Mesenchymal stem cell (in vitro differentiated cells and primary cell): Measurements from ENCODE around the gene MSH5.

Experiments
- DNase-seq: peaks from one replicate; pipeline ENCODE4 v3.0.0-alpha.2; 2013
- H2AFZ ChIP-seq: one replicate; pipeline ENCODE4 v1.6.1; 2013; ENCODE audit warnings: low read depth, mild to moderate bottlenecking, control low read depth, inconsistent platforms, low read length, moderate library complexity
- H2AK5ac ChIP-seq: 2 replicates; pipeline ENCODE4 v1.6.1; 2013; ENCODE audit warnings: low read length, moderate library complexity, mild to moderate bottlenecking, inconsistent platforms; ENCODE audit not compliant: severe bottlenecking
- H2BK120ac ChIP-seq: one replicate; pipeline ENCODE4 v1.6.1; 2013; ENCODE audit warnings: low read depth, mild to moderate bottlenecking, inconsistent platforms, low read length, moderate library complexity
- H2BK12ac ChIP-seq, 2 experiments: one replicate each; pipeline ENCODE4 v1.6.1; 2013; ENCODE audit warnings: inconsistent platforms in 2 of 2, low read length in 2 of 2, mild to moderate bottlenecking in 2 of 2, moderate library complexity in 2 of 2, control low read depth in 1 of 2
- H2BK15ac ChIP-seq: one replicate; pipeline ENCODE4 v1.6.1; 2013; ENCODE audit warnings: mild to moderate bottlenecking, low read depth, inconsistent platforms; ENCODE audit not compliant: poor library complexity, severe bottlenecking
- H2BK5ac ChIP-seq: 2 replicates; pipeline ENCODE4 v1.6.1; 2013; ENCODE audit warnings: low read depth, mild to moderate bottlenecking, low read length, control low read depth, inconsistent platforms; ENCODE audit not compliant: poor library complexity, severe bottlenecking
- H3K14ac ChIP-seq, 2 experiments: one replicate each; pipeline ENCODE4 v1.6.1; 2013; ENCODE audit warnings: inconsistent platforms in 2 of 2, low read length in 2 of 2, control low read depth in 1 of 2, mild to moderate bottlenecking in 1 of 2, moderate library complexity in 1 of 2
- H3K18ac ChIP-seq, 2 experiments: one replicate each; pipeline ENCODE4 v1.6.1; 2013; ENCODE audit warnings: inconsistent platforms in 2 of 2, low read length in 2 of 2, control low read depth in 1 of 2, low read depth in 1 of 2, mild to moderate bottlenecking in 1 of 2
- H3K23ac ChIP-seq, 2 experiments: one replicate each; pipeline ENCODE4 v1.6.1; 2013; ENCODE audit warnings: inconsistent platforms in 2 of 2, low read length in 2 of 2, mild to moderate bottlenecking in 2 of 2, moderate library complexity in 2 of 2, control low read depth in 1 of 2
- H3K27ac ChIP-seq: 2 replicates; pipeline ENCODE4 v1.5.1; 2013; ENCODE audit warnings: mild to moderate bottlenecking, moderate library complexity, low read length, control low read depth, inconsistent platforms; ENCODE audit not compliant: poor library complexity, severe bottlenecking
- H3K27me3 ChIP-seq, 2 experiments: 2 replicates each; pipeline versions ENCODE4 v1.6.1 to v1.7.0; 2013; ENCODE audit warnings: low read length in 2 of 2, mild to moderate bottlenecking in 2 of 2, moderate library complexity in 2 of 2, control low read depth in 1 of 2, inconsistent platforms in 1 of 2; ENCODE audit not compliant: control insufficient read depth in 1 of 2, insufficient read depth in 1 of 2
- H3K36me3 ChIP-seq, 2 experiments: 2 replicates each; pipeline versions ENCODE4 v1.6.1 to v1.7.0; 2013; ENCODE audit warnings: low read length in 2 of 2, control low read depth in 1 of 2, inconsistent platforms in 1 of 2, low read depth in 1 of 2, mild to moderate bottlenecking in 1 of 2; ENCODE audit not compliant: insufficient read depth in 2 of 2, control insufficient read depth in 1 of 2
- H3K4ac ChIP-seq, 2 experiments: one replicate each; pipeline ENCODE4 v1.6.1; 2013; ENCODE audit warnings: inconsistent platforms in 2 of 2, low read length in 2 of 2, mild to moderate bottlenecking in 2 of 2, moderate library complexity in 2 of 2, control low read depth in 1 of 2, low read depth in 1 of 2
- H3K4me1 ChIP-seq: 2 replicates; pipeline ENCODE4 v1.6.1; 2013; ENCODE audit warnings: low read depth, low read length, control low read depth; ENCODE audit not compliant: control insufficient read depth, insufficient read depth
- H3K4me2 ChIP-seq: 2 replicates; pipeline ENCODE4 v1.6.1; 2013; ENCODE audit warnings: low read length, mild to moderate bottlenecking, inconsistent platforms; ENCODE audit not compliant: poor library complexity, severe bottlenecking
- H3K4me3 ChIP-seq, 2 experiments: 2 replicates each; pipeline versions ENCODE4 v1.5.1 to v1.7.0; 2013; ENCODE audit warnings: low read length in 2 of 2, mild to moderate bottlenecking in 2 of 2, control low read depth in 1 of 2, low read depth in 1 of 2; ENCODE audit not compliant: insufficient read depth in 1 of 2
- H3K79me1 ChIP-seq: replicated peaks from 2 replicates; pipeline ENCODE4 v1.6.1; 2013; ENCODE audit warnings: mild to moderate bottlenecking, control low read depth, low read length, inconsistent platforms; ENCODE audit not compliant: poor library complexity, severe bottlenecking
- H3K9ac ChIP-seq: 2 replicates; pipeline ENCODE4 v1.7.0; 2013; ENCODE audit warnings: mild to moderate bottlenecking, low read length, moderate library complexity
- H3K9me3 ChIP-seq: 2 replicates; pipeline ENCODE4 v1.7.0; 2013; ENCODE audit warnings: mild to moderate bottlenecking, low read length; ENCODE audit not compliant: control insufficient read depth
- H4K8ac ChIP-seq: one replicate; pipeline ENCODE4 v1.6.1; 2013; ENCODE audit warnings: inconsistent platforms, mild to moderate bottlenecking, low read length, moderate library complexity
- H4K91ac ChIP-seq: one replicate; pipeline ENCODE4 v1.6.1; 2013; ENCODE audit warnings: mild to moderate bottlenecking, low read length, inconsistent platforms
- WGBS: methylation state at CpG from one replicate; pipeline ENCODE4 v1.1.7; 2013; ENCODE audit warnings: mixed read lengths; 5-methylcytosine and 5-hydroxymethylcytosine counted together

Gene MSH5

DNA sequence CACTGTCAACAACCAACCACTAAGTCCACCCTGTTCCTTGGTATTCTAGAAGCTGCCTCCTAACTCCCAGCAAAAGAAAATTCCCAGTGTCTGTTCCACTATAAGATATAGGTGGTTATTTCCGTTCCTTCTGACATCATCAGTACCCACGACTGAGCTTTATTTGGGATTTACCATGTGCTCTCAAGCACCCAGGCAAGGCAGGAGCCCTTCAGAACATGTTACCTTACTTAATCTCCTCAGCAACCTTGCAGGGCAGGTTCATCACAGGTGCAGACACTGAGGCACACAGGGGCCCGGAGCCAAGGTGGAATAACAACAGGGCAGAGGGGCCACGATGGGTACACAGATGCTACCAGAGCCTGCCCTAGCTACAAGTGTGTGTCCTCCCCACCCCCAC lies 47.5 kb upstream of the MSH5 start:
- Histone ChIP-seq H3K79me1 (peaks cover 9% of the 10 kb centered on the region), H4K8ac (no peak overlapping the region), H3K36me3 (peaks cover 77 to 90% of the 10 kb centered on the region in 2 experiments), H3K4me1 (peaks cover 2% of the 10 kb centered on the region), H3K18ac (no peak overlapping the region), H3K9me3 (no peaks in the 10 kb centered on the region), H2BK5ac (no peak overlapping the region), H2AFZ (no peak overlapping the region), H2BK12ac (no peak overlapping the region), H3K27ac (no peak overlapping the region), H3K4me3 (no peak overlapping the region), H2BK120ac (no peak overlapping the region), H4K91ac (no peak overlapping the region), H3K27me3 (no peaks in the 10 kb centered on the region), H2AK5ac (no peak overlapping the region), H2BK15ac (no peak overlapping the region), H3K4me2 (no peak overlapping the region), H3K23ac (no peak overlapping the region), H3K14ac (no peak overlapping the region), H3K9ac (no peak overlapping the region), H3K4ac (no peak overlapping the region)
- WGBS: 93% methylated on average over 4 of the region's 4 CpGs
- no peak for DNase-seq

DNA sequence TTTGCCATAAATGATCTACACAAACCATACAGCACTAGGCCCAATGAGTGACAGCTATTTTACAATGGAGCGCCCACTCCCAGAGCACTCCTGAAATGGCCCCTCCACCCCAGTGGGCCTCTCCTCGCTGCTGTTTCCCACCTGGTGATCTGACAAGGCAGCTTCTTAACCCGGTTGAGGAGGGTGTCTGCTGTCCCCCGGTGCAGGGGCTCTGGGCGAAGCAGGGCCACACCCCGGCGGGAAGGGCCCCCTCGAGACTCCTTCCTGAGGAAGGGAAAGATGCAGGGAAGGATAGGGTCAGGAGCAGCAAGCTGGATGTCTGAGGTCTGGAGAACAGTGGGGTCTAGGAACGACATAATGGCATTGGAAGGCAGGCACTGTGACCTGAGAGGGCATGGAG lies 46.9 kb upstream of the MSH5 start:
- H3K4me2 ChIP-seq: no peak overlapping the region
- no peak for DNase-seq
- no peaks in the 10 kb centered on the region for H3K9me3 ChIP-seq
- H2AK5ac ChIP-seq: no peak overlapping the region
- 92% methylated on average over 9 of the region's 9 CpGs for WGBS
- no peak overlapping the region for H4K8ac ChIP-seq
- no peak overlapping the region for H3K9ac ChIP-seq
- no peak overlapping the region for H2BK5ac ChIP-seq
- H4K91ac ChIP-seq: no peak overlapping the region
- H3K79me1 ChIP-seq: peaks cover 13% of the 10 kb centered on the region
- H3K27me3 ChIP-seq: no peaks in the 10 kb centered on the region
- H3K18ac ChIP-seq: no peak overlapping the region
- no peak overlapping the region for H3K27ac ChIP-seq
- no peak overlapping the region for H2BK15ac ChIP-seq
- H3K4me1 ChIP-seq: peaks cover 2% of the 10 kb centered on the region
- H3K23ac ChIP-seq: no peak overlapping the region
- no peak overlapping the region for H3K4me3 ChIP-seq
- no peak overlapping the region for H2AFZ ChIP-seq
- H3K36me3 ChIP-seq: peaks cover 72 to 85% of the 10 kb centered on the region in 2 experiments
- no peak overlapping the region for H2BK12ac ChIP-seq
- H3K14ac ChIP-seq: no peak overlapping the region
- no peak overlapping the region for H3K4ac ChIP-seq
- H2BK120ac ChIP-seq: no peak overlapping the region

DNA sequence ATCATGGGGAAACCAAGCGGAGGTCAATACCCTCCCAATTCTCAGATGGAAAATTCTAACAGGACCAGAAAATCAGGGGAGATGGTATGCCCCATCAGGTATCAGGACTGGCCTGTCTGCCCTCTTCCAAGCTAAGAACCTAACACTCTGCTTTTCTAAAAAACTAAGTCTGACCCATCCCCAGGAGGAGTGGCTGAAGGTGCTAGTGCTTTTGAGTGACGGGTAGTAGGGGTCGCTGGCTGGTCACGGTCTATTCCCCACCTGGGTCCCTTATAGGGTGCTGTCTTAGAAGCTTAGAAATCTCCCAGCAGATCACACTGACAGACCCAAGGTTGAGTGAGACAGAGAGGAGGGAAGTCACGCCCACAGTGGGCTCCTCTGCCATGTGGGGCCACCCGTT lies 46.3 kb upstream of the MSH5 start:
- Histone ChIP-seq H4K91ac (no peak overlapping the region), H3K4me1 (peaks cover 2% of the 10 kb centered on the region), H3K4me3 (no peak overlapping the region), H2BK120ac (no peak overlapping the region), H4K8ac (no peak overlapping the region), H2BK5ac (no peak overlapping the region), H3K79me1 (peaks cover 13% of the 10 kb centered on the region), H3K4me2 (no peak overlapping the region), H3K14ac (no peak overlapping the region), H2AFZ (no peak overlapping the region), H2BK15ac (no peak overlapping the region), H2BK12ac (no peak overlapping the region), H3K4ac (no peak overlapping the region), H3K36me3 (peaks cover 66 to 79% of the 10 kb centered on the region in 2 experiments), H2AK5ac (no peak overlapping the region), H3K23ac (no peak overlapping the region), H3K9ac (no peak overlapping the region), H3K9me3 (no peaks in the 10 kb centered on the region), H3K18ac (no peak overlapping the region), H3K27me3 (no peaks in the 10 kb centered on the region), H3K27ac (no peak overlapping the region)
- WGBS: 96% methylated on average over 5 of the region's 6 CpGs
- DNase-seq: no peak

DNA sequence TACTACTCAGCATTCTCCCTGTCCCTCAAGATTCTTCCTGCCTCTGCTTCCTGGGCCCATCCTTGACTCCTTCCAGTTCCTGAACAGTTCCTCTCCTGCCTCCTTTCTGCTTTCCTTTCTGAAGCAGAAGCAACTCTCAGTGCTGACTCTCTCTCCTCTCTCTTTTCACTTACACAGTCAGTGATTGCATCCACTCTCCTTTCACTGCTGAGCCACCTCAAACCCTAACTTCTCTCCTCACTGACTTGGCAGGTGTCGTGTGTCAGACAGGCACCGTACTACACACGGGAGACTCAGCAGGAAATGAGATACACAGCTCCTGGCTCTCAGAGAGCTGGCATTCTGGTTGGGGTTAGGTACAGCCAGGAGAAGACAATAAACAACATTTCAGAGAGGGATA lies 42.2 kb upstream of the MSH5 start:
- Histone ChIP-seq H2AK5ac (no peak overlapping the region), H2BK12ac (no peak overlapping the region), H3K9me3 (no peaks in the 10 kb centered on the region), H2AFZ (no peak overlapping the region), H3K27ac (no peak overlapping the region), H3K79me1 (peaks cover 20% of the 10 kb centered on the region), H3K9ac (peak overlapping the region; percentile 53), H3K4me1 (peaks cover 10% of the 10 kb centered on the region), H3K4me2 (no peak overlapping the region), H2BK15ac (no peak overlapping the region), H3K14ac (no peak overlapping the region), H2BK120ac (no peak overlapping the region), H3K27me3 (no peaks in the 10 kb centered on the region), H3K23ac (no peak overlapping the region), H3K18ac (no peak overlapping the region), H2BK5ac (no peak overlapping the region), H4K8ac (no peak overlapping the region), H3K4ac (no peak overlapping the region), H3K4me3 (no peak overlapping the region), H4K91ac (no peak overlapping the region), H3K36me3 (peaks cover 43 to 56% of the 10 kb centered on the region in 2 experiments)
- WGBS: 56% methylated on average over 3 of the region's 3 CpGs
- no peak for DNase-seq
